Prostate gland (tissue), 1 donor: ENCODE measurements around the gene MTHFR.

ENCODE experiments used
- POLR2A ChIP-seq: fragments of 450-650 bp; IDR thresholded peaks from one replicate; pipeline ENCODE4 v1.6.1; 2016; ENCODE audit warnings: antibody characterized with exemption, mild to moderate bottlenecking
- POLR2AphosphoS5 ChIP-seq: sonication (generic); formaldehyde crosslinking; IDR thresholded peaks from one replicate; pipeline ENCODE4 v1.6.1; 2017; ENCODE audit warnings: antibody characterized with exemption

DNA sequence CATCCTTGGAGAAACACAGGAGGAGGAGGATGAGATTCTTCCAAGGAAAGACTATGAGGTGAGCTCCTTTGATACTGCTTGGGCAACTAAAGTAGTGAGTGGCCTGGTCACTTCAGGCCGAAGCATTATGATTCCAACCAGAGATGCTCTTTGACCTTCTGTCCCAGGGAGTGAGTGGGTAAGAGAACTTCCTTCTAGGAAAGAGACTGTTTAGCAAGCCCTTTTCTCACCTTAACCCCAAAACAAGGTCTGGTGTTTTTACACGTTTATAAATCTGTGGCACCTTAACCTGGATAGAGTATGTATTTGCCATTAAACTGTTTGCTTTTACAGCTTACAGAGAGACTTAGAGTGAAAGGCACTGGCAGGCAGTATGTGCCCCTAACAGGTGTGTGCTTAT lies 1.4 kb upstream of the MTHFR start:
- TF ChIP-seq POLR2A (no peak), POLR2AphosphoS5 (no peak)
